GM23338 (cell line): ENCODE results near the gene NOTCH3.

Source experiments
- CREB1 ChIP-seq: fragments of 250-450 bp; sonication (Bioruptor Pico); IDR thresholded peaks from 2 replicates; pipeline ENCODE4 v1.5.0; 2020; ENCODE audit warnings: low read depth, mild to moderate bottlenecking, moderate library complexity
- ETS1 ChIP-seq: IDR thresholded peaks from 2 replicates; pipeline ENCODE4 v1.6.1; 2016; ENCODE audit warnings: antibody characterized with exemption
- EZH2 ChIP-seq: fragments of 200-600 bp; sonication (generic); IDR thresholded peaks from one replicate; pipeline ENCODE4 v1.8.0; 2017; ENCODE audit warnings: antibody characterized with exemption, mild to moderate bottlenecking, low read depth; ENCODE audit not compliant: unreplicated experiment
- EZH2phosphoT487 ChIP-seq: fragments of 200-600 bp; sonication (generic); IDR thresholded peaks from one replicate; pipeline ENCODE4 v1.8.1; 2018; ENCODE audit warnings: antibody characterized with exemption; ENCODE audit not compliant: unreplicated experiment
- JUNB ChIP-seq: IDR thresholded peaks from one replicate; pipeline ENCODE4 v1.6.1; 2016; ENCODE audit warnings: antibody characterized with exemption; ENCODE audit not compliant: unreplicated experiment
- NANOG ChIP-seq: IDR thresholded peaks from 2 replicates; pipeline ENCODE4 v1.6.1; 2016; ENCODE audit warnings: antibody characterized with exemption, borderline replicate concordance
- POLR2AphosphoS5 ChIP-seq: IDR thresholded peaks from 2 replicates; pipeline ENCODE4 v1.6.1; 2016; ENCODE audit warnings: antibody characterized with exemption, low read depth
- REST ChIP-seq: IDR thresholded peaks from one replicate; pipeline ENCODE4 v1.6.1; 2018; ENCODE audit warnings: antibody characterized with exemption; ENCODE audit not compliant: unreplicated experiment
- STAT1 ChIP-seq: IDR thresholded peaks from one replicate; pipeline ENCODE4 v1.6.1; 2016; ENCODE audit warnings: antibody characterized with exemption; ENCODE audit not compliant: unreplicated experiment
- TF ChIP-seq, protein P1 (sequence below), 2 experiments: fragments of 200-600 bp in 1 of 2; sonication (generic) in 1 of 2; conservative IDR thresholded peaks; 2 replicates each; pipeline versions ENCODE4 v1.5.1 to v1.6.1; 2016 to 2017; ENCODE audit warnings: antibody characterized with exemption in 2 of 2, low read depth in 2 of 2, mild to moderate bottlenecking in 2 of 2, moderate library complexity in 1 of 2
- TF ChIP-seq, protein P2 (sequence below): fragments of 250-450 bp; sonication (Bioruptor Pico); IDR thresholded peaks from 2 replicates; pipeline ENCODE4 v1.5.0; 2020; ENCODE audit warnings: mild to moderate bottlenecking, moderate library complexity

DNA sequence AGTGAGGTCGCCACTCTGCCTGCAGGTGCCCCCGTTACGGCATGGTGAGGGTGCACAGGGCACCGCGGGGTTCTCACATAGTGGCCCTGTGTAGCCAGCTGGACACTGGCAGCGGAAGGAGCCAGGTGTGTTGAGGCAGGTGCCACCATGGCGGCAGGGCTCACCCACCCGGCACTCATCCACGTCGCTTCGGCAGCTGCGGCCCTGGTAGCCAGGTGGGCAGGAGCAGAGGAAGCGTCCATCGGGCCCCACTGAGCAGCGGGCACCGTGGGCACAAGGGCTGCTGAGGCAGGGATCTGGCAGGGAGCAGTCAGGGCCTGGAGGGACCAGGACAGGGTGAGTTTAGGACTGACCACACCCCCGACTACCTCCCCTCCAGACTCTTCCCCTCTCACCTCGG lies 8.8 kb downstream of the NOTCH3 start:
- TF ChIP-seq, protein P1, sequence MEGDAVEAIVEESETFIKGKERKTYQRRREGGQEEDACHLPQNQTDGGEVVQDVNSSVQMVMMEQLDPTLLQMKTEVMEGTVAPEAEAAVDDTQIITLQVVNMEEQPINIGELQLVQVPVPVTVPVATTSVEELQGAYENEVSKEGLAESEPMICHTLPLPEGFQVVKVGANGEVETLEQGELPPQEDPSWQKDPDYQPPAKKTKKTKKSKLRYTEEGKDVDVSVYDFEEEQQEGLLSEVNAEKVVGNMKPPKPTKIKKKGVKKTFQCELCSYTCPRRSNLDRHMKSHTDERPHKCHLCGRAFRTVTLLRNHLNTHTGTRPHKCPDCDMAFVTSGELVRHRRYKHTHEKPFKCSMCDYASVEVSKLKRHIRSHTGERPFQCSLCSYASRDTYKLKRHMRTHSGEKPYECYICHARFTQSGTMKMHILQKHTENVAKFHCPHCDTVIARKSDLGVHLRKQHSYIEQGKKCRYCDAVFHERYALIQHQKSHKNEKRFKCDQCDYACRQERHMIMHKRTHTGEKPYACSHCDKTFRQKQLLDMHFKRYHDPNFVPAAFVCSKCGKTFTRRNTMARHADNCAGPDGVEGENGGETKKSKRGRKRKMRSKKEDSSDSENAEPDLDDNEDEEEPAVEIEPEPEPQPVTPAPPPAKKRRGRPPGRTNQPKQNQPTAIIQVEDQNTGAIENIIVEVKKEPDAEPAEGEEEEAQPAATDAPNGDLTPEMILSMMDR (conservative IDR thresholded peaks at IDR 0.05; ENCODE audit: low read depth in 2 of 2): no peak
- TF ChIP-seq EZH2phosphoT487: no peak
- no peak for TF ChIP-seq POLR2AphosphoS5
- TF ChIP-seq EZH2: no peak
- TF ChIP-seq REST: no peak
- no peak for TF ChIP-seq ETS1
- no peak for TF ChIP-seq CREB1 (CRISPR knock-in tag)
- no peak for TF ChIP-seq JUNB
- no peak for TF ChIP-seq NANOG
- TF ChIP-seq, protein P2, sequence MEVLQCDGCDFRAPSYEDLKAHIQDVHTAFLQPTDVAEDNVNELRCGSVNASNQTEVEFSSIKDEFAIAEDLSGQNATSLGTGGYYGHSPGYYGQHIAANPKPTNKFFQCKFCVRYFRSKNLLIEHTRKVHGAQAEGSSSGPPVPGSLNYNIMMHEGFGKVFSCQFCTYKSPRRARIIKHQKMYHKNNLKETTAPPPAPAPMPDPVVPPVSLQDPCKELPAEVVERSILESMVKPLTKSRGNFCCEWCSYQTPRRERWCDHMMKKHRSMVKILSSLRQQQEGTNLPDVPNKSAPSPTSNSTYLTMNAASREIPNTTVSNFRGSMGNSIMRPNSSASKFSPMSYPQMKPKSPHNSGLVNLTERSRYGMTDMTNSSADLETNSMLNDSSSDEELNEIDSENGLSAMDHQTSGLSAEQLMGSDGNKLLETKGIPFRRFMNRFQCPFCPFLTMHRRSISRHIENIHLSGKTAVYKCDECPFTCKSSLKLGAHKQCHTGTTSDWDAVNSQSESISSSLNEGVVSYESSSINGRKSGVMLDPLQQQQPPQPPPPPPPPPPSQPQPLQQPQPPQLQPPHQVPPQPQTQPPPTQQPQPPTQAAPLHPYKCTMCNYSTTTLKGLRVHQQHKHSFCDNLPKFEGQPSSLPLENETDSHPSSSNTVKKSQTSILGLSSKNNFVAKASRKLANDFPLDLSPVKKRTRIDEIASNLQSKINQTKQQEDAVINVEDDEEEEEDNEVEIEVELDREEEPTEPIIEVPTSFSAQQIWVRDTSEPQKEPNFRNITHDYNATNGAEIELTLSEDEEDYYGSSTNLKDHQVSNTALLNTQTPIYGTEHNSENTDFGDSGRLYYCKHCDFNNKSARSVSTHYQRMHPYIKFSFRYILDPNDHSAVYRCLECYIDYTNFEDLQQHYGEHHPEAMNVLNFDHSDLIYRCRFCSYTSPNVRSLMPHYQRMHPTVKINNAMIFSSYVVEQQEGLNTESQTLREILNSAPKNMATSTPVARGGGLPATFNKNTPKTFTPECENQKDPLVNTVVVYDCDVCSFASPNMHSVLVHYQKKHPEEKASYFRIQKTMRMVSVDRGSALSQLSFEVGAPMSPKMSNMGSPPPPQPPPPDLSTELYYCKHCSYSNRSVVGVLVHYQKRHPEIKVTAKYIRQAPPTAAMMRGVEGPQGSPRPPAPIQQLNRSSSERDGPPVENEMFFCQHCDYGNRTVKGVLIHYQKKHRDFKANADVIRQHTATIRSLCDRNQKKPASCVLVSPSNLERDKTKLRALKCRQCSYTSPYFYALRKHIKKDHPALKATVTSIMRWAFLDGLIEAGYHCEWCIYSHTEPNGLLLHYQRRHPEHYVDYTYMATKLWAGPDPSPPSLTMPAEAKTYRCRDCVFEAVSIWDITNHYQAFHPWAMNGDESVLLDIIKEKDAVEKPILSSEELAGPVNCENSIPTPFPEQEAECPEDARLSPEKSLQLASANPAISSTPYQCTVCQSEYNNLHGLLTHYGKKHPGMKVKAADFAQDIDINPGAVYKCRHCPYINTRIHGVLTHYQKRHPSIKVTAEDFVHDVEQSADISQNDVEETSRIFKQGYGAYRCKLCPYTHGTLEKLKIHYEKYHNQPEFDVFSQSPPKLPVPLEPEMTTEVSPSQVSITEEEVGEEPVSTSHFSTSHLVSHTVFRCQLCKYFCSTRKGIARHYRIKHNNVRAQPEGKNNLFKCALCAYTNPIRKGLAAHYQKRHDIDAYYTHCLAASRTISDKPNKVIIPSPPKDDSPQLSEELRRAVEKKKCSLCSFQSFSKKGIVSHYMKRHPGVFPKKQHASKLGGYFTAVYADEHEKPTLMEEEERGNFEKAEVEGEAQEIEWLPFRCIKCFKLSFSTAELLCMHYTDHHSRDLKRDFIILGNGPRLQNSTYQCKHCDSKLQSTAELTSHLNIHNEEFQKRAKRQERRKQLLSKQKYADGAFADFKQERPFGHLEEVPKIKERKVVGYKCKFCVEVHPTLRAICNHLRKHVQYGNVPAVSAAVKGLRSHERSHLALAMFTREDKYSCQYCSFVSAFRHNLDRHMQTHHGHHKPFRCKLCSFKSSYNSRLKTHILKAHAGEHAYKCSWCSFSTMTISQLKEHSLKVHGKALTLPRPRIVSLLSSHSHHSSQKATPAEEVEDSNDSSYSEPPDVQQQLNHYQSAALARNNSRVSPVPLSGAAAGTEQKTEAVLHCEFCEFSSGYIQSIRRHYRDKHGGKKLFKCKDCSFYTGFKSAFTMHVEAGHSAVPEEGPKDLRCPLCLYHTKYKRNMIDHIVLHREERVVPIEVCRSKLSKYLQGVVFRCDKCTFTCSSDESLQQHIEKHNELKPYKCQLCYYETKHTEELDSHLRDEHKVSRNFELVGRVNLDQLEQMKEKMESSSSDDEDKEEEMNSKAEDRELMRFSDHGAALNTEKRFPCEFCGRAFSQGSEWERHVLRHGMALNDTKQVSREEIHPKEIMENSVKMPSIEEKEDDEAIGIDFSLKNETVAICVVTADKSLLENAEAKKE (CRISPR knock-in tag): no peak
- TF ChIP-seq STAT1: no peak
